HepG2 (cell line): ENCODE measurements around the gene BTG1. TPM values are rescaled to one million over a fixed set of nuclear protein-coding genes. Genes with fewer than 3 reads are reported as not detected.

Experiments
- AGO1 ChIP-seq: fragments of 200-400 bp; formaldehyde crosslinking; IDR thresholded peaks from 2 replicates; pipeline ENCODE4 v1.6.1; 2017; ENCODE audit warnings: mild to moderate bottlenecking, low read depth, low read length, moderate library complexity; ENCODE audit not compliant: poor library complexity, severe bottlenecking
- FOXA1 ChIP-seq, 2 experiments: fragments of 450-650 bp in 1 of 2; sonication (generic) in 1 of 2; formaldehyde crosslinking in 1 of 2; IDR thresholded peaks; 2 replicates each; pipeline versions ENCODE4 v1.4.0 to v1.6.1; 2016 to 2020; ENCODE audit warnings: missing genetic modification reagents in 1 of 2
- GLI4 ChIP-seq: sonication (generic); formaldehyde crosslinking; IDR thresholded peaks from 2 replicates; pipeline ENCODE4 v1.5.1; 2020; ENCODE audit warnings: missing genetic modification reagents, mild to moderate bottlenecking, moderate library complexity, borderline replicate concordance
- KDM5A ChIP-seq: fragments of 200-600 bp; sonication (generic); IDR thresholded peaks from 2 replicates; pipeline ENCODE4 v1.7.0; 2018; ENCODE audit warnings: antibody characterized with exemption, mild to moderate bottlenecking, low read length, borderline replicate concordance
- PHF8 ChIP-seq: sonication (generic); formaldehyde crosslinking; IDR thresholded peaks from 2 replicates; pipeline ENCODE4 v1.5.0; 2020; ENCODE audit warnings: missing genetic modification reagents
- YEATS2 ChIP-seq: sonication (generic); formaldehyde crosslinking; IDR thresholded peaks from 2 replicates; pipeline ENCODE4 v1.4.0; 2020; ENCODE audit warnings: missing genetic modification reagents, borderline replicate concordance
- ZFP36L1 ChIP-seq: sonication (generic); formaldehyde crosslinking; IDR thresholded peaks from 2 replicates; pipeline ENCODE4 v1.8.0; 2022; ENCODE audit warnings: mild to moderate bottlenecking, missing genetic modification reagents, moderate library complexity
- ZNF12 ChIP-seq: sonication (generic); formaldehyde crosslinking; IDR thresholded peaks from 2 replicates; pipeline ENCODE4 v1.5.0; 2020; ENCODE audit warnings: missing genetic modification reagents
- ZNF414 ChIP-seq: sonication (generic); formaldehyde crosslinking; IDR thresholded peaks from 2 replicates; pipeline ENCODE4 v1.5.0; 2020; ENCODE audit warnings: missing genetic modification reagents
- ZNF577 ChIP-seq: sonication (generic); formaldehyde crosslinking; IDR thresholded peaks from 2 replicates; pipeline ENCODE4 v1.4.0; 2020; ENCODE audit warnings: mild to moderate bottlenecking, low read depth, missing genetic modification reagents, borderline replicate concordance
- ZZZ3 ChIP-seq: sonication (generic); formaldehyde crosslinking; IDR thresholded peaks from 2 replicates; pipeline ENCODE4 v1.4.0; 2020; ENCODE audit warnings: missing genetic modification reagents, mild to moderate bottlenecking, borderline replicate concordance
- polyA plus RNA-seq, 8 experiments: library from polyadenylated mRNA; depleted of rRNA in 3 of 8; stranded (reverse) in 7 of 8; unstranded in 1 of 8; fragments of >200 nt; fragmentation: Illumina TruSeq in 4 of 8; extraction: Trizol in 4 of 8; gene quantifications; 2 replicates each; pipeline versions ENCODE4 v1.2.1 to v1.2.3, GENCODE V29; 2011 to 2016; ENCODE audit warnings: low read depth in 4 of 8, missing spikeins in 1 of 8, mixed read lengths in 1 of 8; ENCODE audit not compliant: insufficient read depth in 1 of 8
- total RNA-seq, 5 experiments: library from RNA; depleted of rRNA; stranded (reverse); fragments of >200 nt; fragmentation: Illumina TruSeq; extraction: Trizol; gene quantifications; 2 replicates each; pipeline ENCODE4 v1.2.3, GENCODE V29; 2016; ENCODE audit warnings: low read depth in 1 of 5
- TF ChIP-seq, protein P1 (sequence below): sonication (generic); formaldehyde crosslinking; IDR thresholded peaks from one replicate; pipeline ENCODE4 v1.5.1; 2020; ENCODE audit warnings: mild to moderate bottlenecking, missing genetic modification reagents; ENCODE audit errors: not compliant biosample characterization
- TF ChIP-seq, protein P2 (sequence below): fragments of 450-650 bp; IDR thresholded peaks from 2 replicates; pipeline ENCODE4 v1.6.1; 2017
- TF ChIP-seq, protein P3 (sequence below): sonication (generic); formaldehyde crosslinking; IDR thresholded peaks from 2 replicates; pipeline ENCODE4 v1.5.0; 2020; ENCODE audit warnings: mild to moderate bottlenecking, missing genetic modification reagents, moderate library complexity

BTG1 gene
- total and polyA plus RNA-seq, 2 of the 13 experiments (the other 11 are each of a cell fraction or from before 2014, with no cell fraction given), result 7.5 to 16.7 TPM

DNA sequence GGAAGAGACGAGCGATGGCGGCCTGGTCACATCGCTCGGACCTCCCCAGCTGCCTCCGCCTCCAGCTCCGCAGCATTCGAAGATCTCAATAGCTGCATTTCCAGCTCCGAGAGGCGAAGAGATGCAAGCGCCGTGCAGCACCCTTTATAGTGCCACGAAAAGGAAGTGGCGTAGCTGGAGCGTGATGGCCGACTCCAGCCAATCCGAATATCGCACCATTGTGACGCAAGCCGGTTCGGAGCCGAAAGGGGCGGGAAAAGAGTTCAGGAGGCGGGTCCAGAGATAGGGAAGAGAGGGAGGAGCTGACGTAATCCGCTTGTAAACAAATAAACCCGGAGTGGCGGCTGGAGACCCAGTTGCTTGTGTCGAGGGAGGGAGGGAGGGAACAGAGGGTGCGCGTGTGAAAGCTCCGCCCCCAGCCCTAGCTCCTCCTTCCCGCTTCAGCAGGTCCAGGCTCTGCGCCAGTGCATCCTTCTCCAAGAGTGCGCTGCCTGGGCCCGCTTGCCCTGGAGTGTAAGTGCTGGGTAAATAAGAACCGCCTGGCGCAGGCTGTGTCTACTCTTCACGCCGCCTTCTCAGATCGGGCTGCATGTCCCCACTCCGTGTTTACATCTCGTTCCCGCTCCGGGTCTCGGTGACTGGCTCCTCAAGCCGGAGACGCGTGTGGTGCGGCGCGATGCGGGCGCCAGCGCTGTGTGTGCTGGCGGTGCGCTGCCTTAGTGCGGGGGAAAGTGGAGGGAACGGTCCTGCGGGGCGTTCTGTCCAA is at the start of gene BTG1 (continued):
- TF ChIP-seq, protein P1, sequence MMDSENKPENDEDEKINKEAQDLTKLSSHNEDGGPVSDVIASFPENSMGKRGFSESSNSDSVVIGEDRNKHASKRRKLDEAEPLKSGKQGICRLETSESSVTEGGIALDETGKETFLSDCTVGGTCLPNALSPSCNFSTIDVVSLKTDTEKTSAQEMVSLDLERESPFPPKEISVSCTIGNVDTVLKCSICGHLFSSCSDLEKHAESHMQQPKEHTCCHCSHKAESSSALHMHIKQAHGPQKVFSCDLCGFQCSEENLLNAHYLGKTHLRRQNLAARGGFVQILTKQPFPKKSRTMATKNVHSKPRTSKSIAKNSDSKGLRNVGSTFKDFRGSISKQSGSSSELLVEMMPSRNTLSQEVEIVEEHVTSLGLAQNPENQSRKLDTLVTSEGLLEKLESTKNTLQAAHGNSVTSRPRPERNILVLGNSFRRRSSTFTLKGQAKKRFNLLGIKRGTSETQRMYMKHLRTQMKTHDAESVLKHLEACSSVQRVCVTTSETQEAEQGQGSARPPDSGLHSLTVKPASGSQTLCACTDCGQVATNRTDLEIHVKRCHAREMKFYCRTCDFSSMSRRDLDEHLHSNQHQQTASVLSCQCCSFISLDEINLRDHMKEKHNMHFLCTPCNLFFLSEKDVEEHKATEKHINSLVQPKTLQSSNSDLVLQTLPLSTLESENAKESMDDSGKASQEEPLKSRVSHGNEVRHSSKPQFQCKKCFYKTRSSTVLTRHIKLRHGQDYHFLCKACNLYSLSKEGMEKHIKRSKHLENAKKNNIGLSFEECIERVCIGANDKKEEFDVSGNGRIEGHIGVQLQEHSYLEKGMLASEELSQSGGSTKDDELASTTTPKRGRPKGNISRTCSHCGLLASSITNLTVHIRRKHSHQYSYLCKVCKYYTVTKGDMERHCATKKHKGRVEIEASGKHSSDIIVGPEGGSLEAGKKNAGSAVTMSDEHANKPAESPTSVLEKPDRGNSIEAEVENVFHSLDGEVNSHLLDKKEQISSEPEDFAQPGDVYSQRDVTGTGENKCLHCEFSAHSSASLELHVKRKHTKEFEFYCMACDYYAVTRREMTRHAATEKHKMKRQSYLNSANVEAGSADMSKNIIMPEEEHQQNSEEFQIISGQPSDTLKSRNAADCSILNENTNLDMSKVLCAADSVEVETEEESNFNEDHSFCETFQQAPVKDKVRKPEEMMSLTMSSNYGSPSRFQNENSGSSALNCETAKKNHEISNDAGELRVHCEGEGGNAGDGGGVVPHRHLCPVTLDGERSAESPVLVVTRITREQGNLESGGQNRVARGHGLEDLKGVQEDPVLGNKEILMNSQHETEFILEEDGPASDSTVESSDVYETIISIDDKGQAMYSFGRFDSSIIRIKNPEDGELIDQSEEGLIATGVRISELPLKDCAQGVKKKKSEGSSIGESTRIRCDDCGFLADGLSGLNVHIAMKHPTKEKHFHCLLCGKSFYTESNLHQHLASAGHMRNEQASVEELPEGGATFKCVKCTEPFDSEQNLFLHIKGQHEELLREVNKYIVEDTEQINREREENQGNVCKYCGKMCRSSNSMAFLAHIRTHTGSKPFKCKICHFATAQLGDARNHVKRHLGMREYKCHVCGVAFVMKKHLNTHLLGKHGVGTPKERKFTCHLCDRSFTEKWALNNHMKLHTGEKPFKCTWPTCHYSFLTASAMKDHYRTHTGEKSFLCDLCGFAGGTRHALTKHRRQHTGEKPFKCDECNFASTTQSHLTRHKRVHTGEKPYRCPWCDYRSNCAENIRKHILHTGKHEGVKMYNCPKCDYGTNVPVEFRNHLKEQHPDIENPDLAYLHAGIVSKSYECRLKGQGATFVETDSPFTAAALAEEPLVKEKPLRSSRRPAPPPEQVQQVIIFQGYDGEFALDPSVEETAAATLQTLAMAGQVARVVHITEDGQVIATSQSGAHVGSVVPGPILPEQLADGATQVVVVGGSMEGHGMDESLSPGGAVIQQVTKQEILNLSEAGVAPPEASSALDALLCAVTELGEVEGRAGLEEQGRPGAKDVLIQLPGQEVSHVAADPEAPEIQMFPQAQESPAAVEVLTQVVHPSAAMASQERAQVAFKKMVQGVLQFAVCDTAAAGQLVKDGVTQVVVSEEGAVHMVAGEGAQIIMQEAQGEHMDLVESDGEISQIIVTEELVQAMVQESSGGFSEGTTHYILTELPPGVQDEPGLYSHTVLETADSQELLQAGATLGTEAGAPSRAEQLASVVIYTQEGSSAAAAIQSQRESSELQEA (CRISPR knock-in tag), result no peak
- peak; percentile 72 for TF ChIP-seq PHF8 (CRISPR knock-in tag)
- no peak for TF ChIP-seq ZNF12 (CRISPR knock-in tag)
- TF ChIP-seq, protein P2, sequence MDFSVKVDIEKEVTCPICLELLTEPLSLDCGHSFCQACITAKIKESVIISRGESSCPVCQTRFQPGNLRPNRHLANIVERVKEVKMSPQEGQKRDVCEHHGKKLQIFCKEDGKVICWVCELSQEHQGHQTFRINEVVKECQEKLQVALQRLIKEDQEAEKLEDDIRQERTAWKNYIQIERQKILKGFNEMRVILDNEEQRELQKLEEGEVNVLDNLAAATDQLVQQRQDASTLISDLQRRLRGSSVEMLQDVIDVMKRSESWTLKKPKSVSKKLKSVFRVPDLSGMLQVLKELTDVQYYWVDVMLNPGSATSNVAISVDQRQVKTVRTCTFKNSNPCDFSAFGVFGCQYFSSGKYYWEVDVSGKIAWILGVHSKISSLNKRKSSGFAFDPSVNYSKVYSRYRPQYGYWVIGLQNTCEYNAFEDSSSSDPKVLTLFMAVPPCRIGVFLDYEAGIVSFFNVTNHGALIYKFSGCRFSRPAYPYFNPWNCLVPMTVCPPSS, result no peak
- no peak for TF ChIP-seq AGO1
- no peak for TF ChIP-seq FOXA1 (IDR thresholded peaks at IDR 0.05)
- TF ChIP-seq FOXA1 (CRISPR knock-in tag; IDR thresholded peaks at IDR 0.05), result peak; percentile 62
- peak; percentile 86 for TF ChIP-seq ZNF414 (CRISPR knock-in tag)
- TF ChIP-seq ZFP36L1 (CRISPR knock-in tag), result no peak; the same call in none of the 2 replicates
- TF ChIP-seq YEATS2 (CRISPR knock-in tag), result no peak; the same call in 1 of the 2 replicates
- no peak for TF ChIP-seq GLI4 (CRISPR knock-in tag)
- no peak for TF ChIP-seq ZZZ3 (CRISPR knock-in tag)
- TF ChIP-seq, protein P3, sequence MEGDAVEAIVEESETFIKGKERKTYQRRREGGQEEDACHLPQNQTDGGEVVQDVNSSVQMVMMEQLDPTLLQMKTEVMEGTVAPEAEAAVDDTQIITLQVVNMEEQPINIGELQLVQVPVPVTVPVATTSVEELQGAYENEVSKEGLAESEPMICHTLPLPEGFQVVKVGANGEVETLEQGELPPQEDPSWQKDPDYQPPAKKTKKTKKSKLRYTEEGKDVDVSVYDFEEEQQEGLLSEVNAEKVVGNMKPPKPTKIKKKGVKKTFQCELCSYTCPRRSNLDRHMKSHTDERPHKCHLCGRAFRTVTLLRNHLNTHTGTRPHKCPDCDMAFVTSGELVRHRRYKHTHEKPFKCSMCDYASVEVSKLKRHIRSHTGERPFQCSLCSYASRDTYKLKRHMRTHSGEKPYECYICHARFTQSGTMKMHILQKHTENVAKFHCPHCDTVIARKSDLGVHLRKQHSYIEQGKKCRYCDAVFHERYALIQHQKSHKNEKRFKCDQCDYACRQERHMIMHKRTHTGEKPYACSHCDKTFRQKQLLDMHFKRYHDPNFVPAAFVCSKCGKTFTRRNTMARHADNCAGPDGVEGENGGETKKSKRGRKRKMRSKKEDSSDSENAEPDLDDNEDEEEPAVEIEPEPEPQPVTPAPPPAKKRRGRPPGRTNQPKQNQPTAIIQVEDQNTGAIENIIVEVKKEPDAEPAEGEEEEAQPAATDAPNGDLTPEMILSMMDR (CRISPR knock-in tag), result 0 out of 2 replicates have a peak, but pooled peaks have one; percentile 11
- TF ChIP-seq KDM5A, result no peak; the same call in 1 of the 2 replicates
- TF ChIP-seq ZNF577 (CRISPR knock-in tag), result no peak
